MM.1S (cell line): ENCODE results near the gene TIE1.

Experiments
- DNase-seq: peaks from one replicate; pipeline ENCODE4 v3.0.0-alpha.2; 2015
- H2AFZ ChIP-seq: fragments of 300-600 bp; sonication (generic); 2 replicates; pipeline ENCODE4 v1.6.0; 2016; ENCODE audit warnings: antibody characterized with exemption, low read length
- H3F3A ChIP-seq: fragments of 300-600 bp; sonication (generic); 2 replicates; pipeline ENCODE4 v1.6.1; 2016; ENCODE audit warnings: mild to moderate bottlenecking, antibody characterized with exemption, low read length, moderate library complexity, mixed read lengths; ENCODE audit not compliant: insufficient read depth
- H3K27ac ChIP-seq: fragments of 300-600 bp; sonication (generic); 2 replicates; pipeline ENCODE4 v1.5.1; 2016; ENCODE audit warnings: mild to moderate bottlenecking, low read length
- H3K27me3 ChIP-seq: fragments of 300-600 bp; sonication (generic); replicated peaks from 2 replicates; pipeline ENCODE4 v1.6.0; 2016; ENCODE audit warnings: low read length; ENCODE audit not compliant: insufficient read depth
- H3K36me3 ChIP-seq: fragments of 300-600 bp; sonication (generic); replicated peaks from 2 replicates; pipeline ENCODE4 v1.6.1; 2016; ENCODE audit warnings: mild to moderate bottlenecking, low read length, mixed read lengths; ENCODE audit not compliant: insufficient read depth
- H3K4me1 ChIP-seq: fragments of 300-600 bp; sonication (generic); 2 replicates; pipeline ENCODE4 v1.6.1; 2016; ENCODE audit warnings: low read length, mixed read lengths
- H3K4me2 ChIP-seq: fragments of 300-600 bp; sonication (generic); 2 replicates; pipeline ENCODE4 v1.6.0; 2016; ENCODE audit warnings: low read depth, low read length
- H3K4me3 ChIP-seq: fragments of 300-600 bp; sonication (generic); 2 replicates; pipeline ENCODE4 v1.5.1; 2016; ENCODE audit warnings: low read length, mixed read lengths
- H3K79me2 ChIP-seq: fragments of 300-600 bp; sonication (generic); 2 replicates; pipeline ENCODE4 v1.6.1; 2016; ENCODE audit warnings: mixed run types, low read length, mixed read lengths
- H3K9ac ChIP-seq: fragments of 300-600 bp; sonication (generic); 2 replicates; pipeline ENCODE4 v1.6.1; 2016; ENCODE audit warnings: low read length, mixed read lengths
- H3K9me2 ChIP-seq: fragments of 300-600 bp; sonication (generic); replicated peaks from 2 replicates; pipeline ENCODE4 v1.6.1; 2016; ENCODE audit warnings: mild to moderate bottlenecking, low read length, mixed read lengths; ENCODE audit not compliant: insufficient read depth
- H3K9me3 ChIP-seq: fragments of 300-600 bp; sonication (generic); replicated peaks from 2 replicates; pipeline ENCODE4 v1.6.1; 2016; ENCODE audit warnings: mild to moderate bottlenecking, low read length, mixed read lengths; ENCODE audit not compliant: insufficient read depth
- H4K20me1 ChIP-seq: fragments of 300-600 bp; sonication (generic); 2 replicates; pipeline ENCODE4 v1.6.1; 2016; ENCODE audit warnings: mild to moderate bottlenecking, low read length, moderate library complexity, mixed read lengths; ENCODE audit not compliant: insufficient read depth
- EZH2 ChIP-seq: fragments of 300-600 bp; sonication (generic); optimal IDR thresholded peaks from 2 replicates; pipeline ENCODE3; 2017; ENCODE audit warnings: low read depth, mild to moderate bottlenecking, antibody characterized with exemption, low read length, mixed read lengths
- EZH2phosphoT487 ChIP-seq: fragments of 300-600 bp; sonication (generic); IDR thresholded peaks from 2 replicates; pipeline ENCODE4 v1.6.1; 2018; ENCODE audit warnings: antibody characterized with exemption, low read length
- TF ChIP-seq, protein P1 (sequence below): fragments of 300-600 bp; sonication (generic); IDR thresholded peaks from 2 replicates; pipeline ENCODE4 v1.5.1; 2016; ENCODE audit warnings: antibody characterized with exemption, low read length, mixed read lengths

TIE1 gene

GRCh38 chr1:43279666-43280065, 21.1 kb upstream of the TIE1 start:
- H3K36me3 ChIP-seq, result no peaks in the 10 kb centered on the region
- no peak overlapping the region for H3K4me3 ChIP-seq
- H3K79me2 ChIP-seq, result no peaks in the 10 kb centered on the region
- no peaks in the 10 kb centered on the region for H3K9me3 ChIP-seq
- no peaks in the 10 kb centered on the region for H3K4me1 ChIP-seq
- H3F3A ChIP-seq, result no peaks in the 10 kb centered on the region
- H4K20me1 ChIP-seq, result no peaks in the 10 kb centered on the region
- H3K9me2 ChIP-seq, result no peaks in the 10 kb centered on the region
- no peak overlapping the region for H2AFZ ChIP-seq
- no peak for DNase-seq
- H3K9ac ChIP-seq, result no peak overlapping the region
- no peaks in the 10 kb centered on the region for H3K27me3 ChIP-seq
- no peak overlapping the region for H3K27ac ChIP-seq
- TF ChIP-seq EZH2phosphoT487 (no peak), EZH2 (no peak)
- TF ChIP-seq, protein P1, sequence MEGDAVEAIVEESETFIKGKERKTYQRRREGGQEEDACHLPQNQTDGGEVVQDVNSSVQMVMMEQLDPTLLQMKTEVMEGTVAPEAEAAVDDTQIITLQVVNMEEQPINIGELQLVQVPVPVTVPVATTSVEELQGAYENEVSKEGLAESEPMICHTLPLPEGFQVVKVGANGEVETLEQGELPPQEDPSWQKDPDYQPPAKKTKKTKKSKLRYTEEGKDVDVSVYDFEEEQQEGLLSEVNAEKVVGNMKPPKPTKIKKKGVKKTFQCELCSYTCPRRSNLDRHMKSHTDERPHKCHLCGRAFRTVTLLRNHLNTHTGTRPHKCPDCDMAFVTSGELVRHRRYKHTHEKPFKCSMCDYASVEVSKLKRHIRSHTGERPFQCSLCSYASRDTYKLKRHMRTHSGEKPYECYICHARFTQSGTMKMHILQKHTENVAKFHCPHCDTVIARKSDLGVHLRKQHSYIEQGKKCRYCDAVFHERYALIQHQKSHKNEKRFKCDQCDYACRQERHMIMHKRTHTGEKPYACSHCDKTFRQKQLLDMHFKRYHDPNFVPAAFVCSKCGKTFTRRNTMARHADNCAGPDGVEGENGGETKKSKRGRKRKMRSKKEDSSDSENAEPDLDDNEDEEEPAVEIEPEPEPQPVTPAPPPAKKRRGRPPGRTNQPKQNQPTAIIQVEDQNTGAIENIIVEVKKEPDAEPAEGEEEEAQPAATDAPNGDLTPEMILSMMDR, result no peak
- H3K4me2 ChIP-seq, result no peak overlapping the region

DNA sequence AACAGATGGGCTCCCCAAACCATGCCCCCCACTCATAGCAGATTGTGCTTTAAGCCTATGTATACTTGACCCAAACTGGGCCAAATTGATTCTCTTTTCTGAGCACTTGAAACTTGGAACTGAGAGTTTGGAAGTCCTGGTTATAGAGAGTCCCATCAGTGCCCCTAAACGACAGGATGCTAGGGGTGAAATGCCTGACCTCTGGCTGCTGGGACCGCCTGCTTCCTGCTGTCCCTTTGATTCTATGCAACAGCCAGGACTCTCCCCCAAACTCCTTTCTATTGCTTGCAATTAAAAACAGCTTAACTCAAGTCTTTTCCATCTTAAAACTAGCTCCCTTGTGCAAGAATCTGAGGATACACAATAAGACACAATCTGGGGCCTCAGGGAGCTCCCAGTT, 20.1 kb upstream of the TIE1 start:
- Histone ChIP-seq H3K4me2 (no peak overlapping the region), H3K9me2 (no peaks in the 10 kb centered on the region), H3K79me2 (no peaks in the 10 kb centered on the region), H3K9me3 (no peaks in the 10 kb centered on the region), H4K20me1 (no peaks in the 10 kb centered on the region), H3K9ac (no peak overlapping the region), H3K4me3 (no peak overlapping the region), H3K4me1 (no peaks in the 10 kb centered on the region), H3F3A (no peaks in the 10 kb centered on the region), H3K27ac (no peak overlapping the region), H3K36me3 (no peaks in the 10 kb centered on the region), H3K27me3 (no peaks in the 10 kb centered on the region), H2AFZ (no peak overlapping the region)
- no peak for TF ChIP-seq EZH2
- TF ChIP-seq, protein P1, result no peak
- no peak for TF ChIP-seq EZH2phosphoT487
- no peak for DNase-seq

- no peaks in the 10 kb centered on the region for H3K9me3 ChIP-seq
- H3K4me3 ChIP-seq, result no peak overlapping the region
- no peaks in the 10 kb centered on the region for H3K27me3 ChIP-seq
- no peak overlapping the region for H3K4me2 ChIP-seq
- DNase-seq, result no peak
- no peaks in the 10 kb centered on the region for H3K36me3 ChIP-seq
- H3K9ac ChIP-seq, result no peak overlapping the region
- H3F3A ChIP-seq, result no peaks in the 10 kb centered on the region
- no peaks in the 10 kb centered on the region for H3K79me2 ChIP-seq
- no peak overlapping the region for H3K27ac ChIP-seq
- TF ChIP-seq, protein P1, result no peak
- no peak for TF ChIP-seq EZH2phosphoT487
- TF ChIP-seq EZH2, result no peak
- no peaks in the 10 kb centered on the region for H3K4me1 ChIP-seq
- no peaks in the 10 kb centered on the region for H3K9me2 ChIP-seq
- no peak overlapping the region for H2AFZ ChIP-seq
- H4K20me1 ChIP-seq, result no peaks in the 10 kb centered on the region
These were observed 18.3 kb upstream of the TIE1 start for GRCh38 chr1:43282220-43283195.
